NCI-H2081 (cell line): ENCODE measurements around the gene TXK.

Experiments
- DNase-seq, 2 experiments: peaks; one replicate each; lab custom pipeline; 2025; lab: John Stamatoyannopoulos, UW

The TXK gene

GRCh38 chr4:48137846-48138245, 3.8 kb upstream of the TXK start:
- DNase-seq = no peak

- DNase-seq = peak in 1 of 2 experiments; percentile 14
These were observed 381 bp downstream of the TXK start for GRCh38 chr4:48133669-48134068.

GRCh38 chr4:48131736-48132135, 2.3 kb downstream of the TXK start:
- DNase-seq = no peak

- no peak for DNase-seq
These were observed 4.0 kb downstream of the TXK start for GRCh38 chr4:48130100-48130499.

- no peak for DNase-seq
These were observed 4.6 kb downstream of the TXK start for GRCh38 chr4:48129307-48130014.

- DNase-seq = peak; percentile 55 to 70
These were observed 6.2 kb downstream of the TXK start for GRCh38 chr4:48127682-48128404.

GRCh38 chr4:48127231-48127630, 6.8 kb downstream of the TXK start:
- DNase-seq = peak in 1 of 2 experiments; percentile 23

GRCh38 chr4:48126621-48127020, 7.4 kb downstream of the TXK start:
- DNase-seq = no peak

GRCh38 chr4:48124870-48125269, 9.2 kb downstream of the TXK start:
- no peak for DNase-seq

GRCh38 chr4:48122756-48123155, 11.3 kb downstream of the TXK start:
- DNase-seq = no peak

GRCh38 chr4:48121180-48121579, 12.9 kb downstream of the TXK start:
- no peak for DNase-seq

- DNase-seq = no peak
These were observed 13.9 kb downstream of the TXK start for GRCh38 chr4:48120132-48120531.

- DNase-seq = peak in 1 of 2 experiments; percentile 73
These were observed 14.4 kb downstream of the TXK start for GRCh38 chr4:48119646-48120045.

GRCh38 chr4:48118081-48118480, 16.0 kb downstream of the TXK start:
- DNase-seq = no peak

- DNase-seq = no peak
These were observed 17.5 kb downstream of the TXK start for GRCh38 chr4:48116582-48116981.

GRCh38 chr4:48114412-48114811, 19.6 kb downstream of the TXK start:
- no peak for DNase-seq

- no peak for DNase-seq
These were observed 21.9 kb downstream of the TXK start for GRCh38 chr4:48112017-48112667.

- no peak for DNase-seq
These were observed 23.5 kb downstream of the TXK start for GRCh38 chr4:48110452-48110978.

- peak; percentile 47 to 74 for DNase-seq
These were observed 24.4 kb downstream of the TXK start for GRCh38 chr4:48109413-48110263.

- DNase-seq = no peak
These were observed 25.6 kb downstream of the TXK start for GRCh38 chr4:48108309-48109073.

GRCh38 chr4:48105230-48105629, 28.8 kb downstream of the TXK start:
- DNase-seq = no peak
